ENCODE results near the gene NFAM1.

The NFAM1 gene

GRCh38 chr22:42439021-42439567, 6.9 kb upstream of the NFAM1 start:
- no peaks in the 10 kb centered on the region for H3K9me3 ChIP-seq (ENCODE audit: control insufficient read depth, insufficient read depth, low read depth, low read length)
- H3K27me3 ChIP-seq (ENCODE audit: control insufficient read depth, insufficient read depth, low read length): peaks cover 18% of the 10 kb centered on the region; the same call in 1 of the 2 replicates
- H3K4me3 ChIP-seq (ENCODE audit: low read depth, low read length): no peak overlapping the region
- H3K4me1 ChIP-seq (ENCODE audit: control insufficient read depth, insufficient read depth, low read length): peaks cover 40% of the 10 kb centered on the region
- no peak overlapping the region for H3K9ac ChIP-seq (ENCODE audit: low read length)
- H3K36me3 ChIP-seq (ENCODE audit: control insufficient read depth, insufficient read depth, low read length): no peaks in the 10 kb centered on the region
- no peak overlapping the region for H3K27ac ChIP-seq (ENCODE audit: low read depth, low read length)

GRCh38 chr22:42438293-42438650, 6.1 kb upstream of the NFAM1 start:
- H3K36me3 ChIP-seq (ENCODE audit: control insufficient read depth, insufficient read depth, low read length): no peaks in the 10 kb centered on the region
- no peak overlapping the region for H3K27ac ChIP-seq (ENCODE audit: low read depth, low read length)
- peak overlapping the region; percentile 73 for H3K4me3 ChIP-seq (ENCODE audit: low read depth, low read length)
- H3K27me3 ChIP-seq (ENCODE audit: control insufficient read depth, insufficient read depth, low read length): peaks cover 25% of the 10 kb centered on the region; the same call in 1 of the 2 replicates
- H3K9me3 ChIP-seq (ENCODE audit: control insufficient read depth, insufficient read depth, low read depth, low read length): no peaks in the 10 kb centered on the region
- peaks cover 35% of the 10 kb centered on the region for H3K4me1 ChIP-seq (ENCODE audit: control insufficient read depth, insufficient read depth, low read length)
- peak overlapping the region; percentile 46 for H3K9ac ChIP-seq (ENCODE audit: low read length)

- Histone ChIP-seq H3K4me3 (ENCODE audit: low read depth, low read length) (peak overlapping the region; percentile 73), H3K27ac (ENCODE audit: low read depth, low read length) (no peak overlapping the region), H3K27me3 (ENCODE audit: control insufficient read depth, insufficient read depth, low read length) (peaks cover 31% of the 10 kb centered on the region; the same call in 1 of the 2 replicates), H3K36me3 (ENCODE audit: control insufficient read depth, insufficient read depth, low read length) (no peaks in the 10 kb centered on the region), H3K4me1 (ENCODE audit: control insufficient read depth, insufficient read depth, low read length) (peaks cover 41% of the 10 kb centered on the region), H3K9me3 (ENCODE audit: control insufficient read depth, insufficient read depth, low read depth, low read length) (no peaks in the 10 kb centered on the region), H3K9ac (ENCODE audit: low read length) (peak overlapping the region; percentile 46)
These were observed 5.5 kb upstream of the NFAM1 start for GRCh38 chr22:42437488-42438292.

- Histone ChIP-seq H3K4me3 (ENCODE audit: low read depth, low read length) (no peak overlapping the region), H3K9me3 (ENCODE audit: control insufficient read depth, insufficient read depth, low read depth, low read length) (no peaks in the 10 kb centered on the region), H3K27me3 (ENCODE audit: control insufficient read depth, insufficient read depth, low read length) (peaks cover 40% of the 10 kb centered on the region; the same call in 1 of the 2 replicates), H3K27ac (ENCODE audit: low read depth, low read length) (no peak overlapping the region), H3K36me3 (ENCODE audit: control insufficient read depth, insufficient read depth, low read length) (no peaks in the 10 kb centered on the region), H3K4me1 (ENCODE audit: control insufficient read depth, insufficient read depth, low read length) (peaks cover 53% of the 10 kb centered on the region), H3K9ac (ENCODE audit: low read length) (no peak overlapping the region)
These were observed 4.2 kb upstream of the NFAM1 start for GRCh38 chr22:42436404-42436803.

GRCh38 chr22:42434748-42435425, 2.7 kb upstream of the NFAM1 start:
- peaks cover 48% of the 10 kb centered on the region for H3K4me1 ChIP-seq (ENCODE audit: control insufficient read depth, insufficient read depth, low read length)
- H3K36me3 ChIP-seq (ENCODE audit: control insufficient read depth, insufficient read depth, low read length): no peaks in the 10 kb centered on the region
- H3K9ac ChIP-seq (ENCODE audit: low read length): no peak overlapping the region
- H3K27ac ChIP-seq (ENCODE audit: low read depth, low read length): no peak overlapping the region
- H3K27me3 ChIP-seq (ENCODE audit: control insufficient read depth, insufficient read depth, low read length): peaks cover 35% of the 10 kb centered on the region; the same call in 1 of the 2 replicates
- no peaks in the 10 kb centered on the region for H3K9me3 ChIP-seq (ENCODE audit: control insufficient read depth, insufficient read depth, low read depth, low read length)
- H3K4me3 ChIP-seq (ENCODE audit: low read depth, low read length): no peak overlapping the region

GRCh38 chr22:42433754-42434682, 1.8 kb upstream of the NFAM1 start:
- no peak overlapping the region for H3K27ac ChIP-seq (ENCODE audit: low read depth, low read length)
- no peaks in the 10 kb centered on the region for H3K36me3 ChIP-seq (ENCODE audit: control insufficient read depth, insufficient read depth, low read length)
- no peaks in the 10 kb centered on the region for H3K9me3 ChIP-seq (ENCODE audit: control insufficient read depth, insufficient read depth, low read depth, low read length)
- H3K4me3 ChIP-seq (ENCODE audit: low read depth, low read length): no peak overlapping the region
- peaks cover 39% of the 10 kb centered on the region for H3K4me1 ChIP-seq (ENCODE audit: control insufficient read depth, insufficient read depth, low read length)
- H3K27me3 ChIP-seq (ENCODE audit: control insufficient read depth, insufficient read depth, low read length): peaks cover 28% of the 10 kb centered on the region; the same call in 1 of the 2 replicates
- no peak overlapping the region for H3K9ac ChIP-seq (ENCODE audit: low read length)

GRCh38 chr22:42432818-42433217, 615 bp upstream of the NFAM1 start:
- Histone ChIP-seq H3K27me3 (ENCODE audit: control insufficient read depth, insufficient read depth, low read length) (peaks cover 30% of the 10 kb centered on the region; the same call in 1 of the 2 replicates), H3K9me3 (ENCODE audit: control insufficient read depth, insufficient read depth, low read depth, low read length) (no peaks in the 10 kb centered on the region), H3K9ac (ENCODE audit: low read length) (no peak overlapping the region), H3K4me3 (ENCODE audit: low read depth, low read length) (no peak overlapping the region), H3K36me3 (ENCODE audit: control insufficient read depth, insufficient read depth, low read length) (no peaks in the 10 kb centered on the region), H3K4me1 (ENCODE audit: control insufficient read depth, insufficient read depth, low read length) (peaks cover 41% of the 10 kb centered on the region), H3K27ac (ENCODE audit: low read depth, low read length) (no peak overlapping the region)

- Histone ChIP-seq H3K4me3 (ENCODE audit: low read depth, low read length) (peak overlapping the region; percentile 33; the same call in 1 of the 2 replicates), H3K4me1 (ENCODE audit: control insufficient read depth, insufficient read depth, low read length) (peaks cover 44% of the 10 kb centered on the region), H3K36me3 (ENCODE audit: control insufficient read depth, insufficient read depth, low read length) (no peaks in the 10 kb centered on the region), H3K27me3 (ENCODE audit: control insufficient read depth, insufficient read depth, low read length) (peaks cover 37% of the 10 kb centered on the region; the same call in 1 of the 2 replicates), H3K9ac (ENCODE audit: low read length) (no peak overlapping the region), H3K9me3 (ENCODE audit: control insufficient read depth, insufficient read depth, low read depth, low read length) (no peaks in the 10 kb centered on the region), H3K27ac (ENCODE audit: low read depth, low read length) (no peak overlapping the region)
These were observed 693 bp downstream of the NFAM1 start for GRCh38 chr22:42431401-42432019.

GRCh38 chr22:42430528-42431125, 1.6 kb downstream of the NFAM1 start:
- peaks cover 44% of the 10 kb centered on the region for H3K4me1 ChIP-seq (ENCODE audit: control insufficient read depth, insufficient read depth, low read length)
- H3K4me3 ChIP-seq (ENCODE audit: low read depth, low read length): no peak overlapping the region
- H3K27me3 ChIP-seq (ENCODE audit: control insufficient read depth, insufficient read depth, low read length): peaks cover 37% of the 10 kb centered on the region; the same call in 1 of the 2 replicates
- H3K27ac ChIP-seq (ENCODE audit: low read depth, low read length): no peak overlapping the region
- no peaks in the 10 kb centered on the region for H3K36me3 ChIP-seq (ENCODE audit: control insufficient read depth, insufficient read depth, low read length)
- no peaks in the 10 kb centered on the region for H3K9me3 ChIP-seq (ENCODE audit: control insufficient read depth, insufficient read depth, low read depth, low read length)
- no peak overlapping the region for H3K9ac ChIP-seq (ENCODE audit: low read length)

- peaks cover 46% of the 10 kb centered on the region for H3K4me1 ChIP-seq (ENCODE audit: control insufficient read depth, insufficient read depth, low read length)
- H3K27ac ChIP-seq (ENCODE audit: low read depth, low read length): no peak overlapping the region
- H3K9me3 ChIP-seq (ENCODE audit: control insufficient read depth, insufficient read depth, low read depth, low read length): no peaks in the 10 kb centered on the region
- no peak overlapping the region for H3K9ac ChIP-seq (ENCODE audit: low read length)
- no peaks in the 10 kb centered on the region for H3K36me3 ChIP-seq (ENCODE audit: control insufficient read depth, insufficient read depth, low read length)
- H3K27me3 ChIP-seq (ENCODE audit: control insufficient read depth, insufficient read depth, low read length): peaks cover 35% of the 10 kb centered on the region; the same call in 1 of the 2 replicates
- no peak overlapping the region for H3K4me3 ChIP-seq (ENCODE audit: low read depth, low read length)
These were observed 3.4 kb downstream of the NFAM1 start for GRCh38 chr22:42428760-42429159.

Measured in HUES6 (cell line).